Prostate gland (tissue), 2 donors: ENCODE data around the gene WDR43. TPM values are rescaled to one million over a fixed set of nuclear protein-coding genes. Genes with fewer than 3 reads are reported as not detected.

ENCODE experiments used
- DNase-seq: peaks from one replicate; pipeline ENCODE4 v3.0.0-alpha.2; 2019; ENCODE audit warnings: low spot score
- H3K27ac ChIP-seq, 2 donors: fragments of 200-600 bp; sonication (generic); 2 replicates each; pipeline ENCODE4 v1.5.1; 2017 to 2019
- H3K27me3 ChIP-seq: fragments of 200-600 bp; sonication (generic); replicated peaks from 2 replicates; pipeline ENCODE4 v1.5.1; 2019; ENCODE audit not compliant: insufficient read depth
- H3K36me3 ChIP-seq, 2 donors: fragments of 200-600 bp; sonication (generic); 1 replicate in 1 of 2; 2 replicates in 1 of 2; pipeline versions ENCODE4 v1.5.1 to v1.8.1; 2017 to 2019
- H3K4me1 ChIP-seq: fragments of 200-600 bp; sonication (generic); replicated peaks from 2 replicates; pipeline ENCODE4 v1.5.1; 2019
- H3K4me3 ChIP-seq, 2 donors: fragments of 200-600 bp; sonication (generic); 2 replicates each; pipeline ENCODE4 v1.5.1; 2017 to 2019
- H3K9me3 ChIP-seq: fragments of 200-600 bp; sonication (generic); 2 replicates; pipeline ENCODE4 v1.5.1; 2017
- CTCF ChIP-seq, 4 experiments: fragments of 200-600 bp in 2 of 4; fragments of 450-650 bp in 2 of 4; sonication (generic) in 2 of 4; IDR thresholded peaks; 1 replicate in 3 of 4; 2 replicates in 1 of 4; pipeline ENCODE4 v1.5.1; 2016 to 2019; ENCODE audit warnings: antibody characterized with exemption in 4 of 4, mild to moderate bottlenecking in 2 of 4, moderate library complexity in 2 of 4
- POLR2A ChIP-seq: fragments of 450-650 bp; IDR thresholded peaks from one replicate; pipeline ENCODE4 v1.6.1; 2016; ENCODE audit warnings: antibody characterized with exemption, mild to moderate bottlenecking
- POLR2AphosphoS5 ChIP-seq: sonication (generic); formaldehyde crosslinking; IDR thresholded peaks from one replicate; pipeline ENCODE4 v1.6.1; 2017; ENCODE audit warnings: antibody characterized with exemption
- WGBS: methylation state at CpG from one replicate; pipeline ENCODE4 v1.1.5; 2018; 5-methylcytosine and 5-hydroxymethylcytosine counted together
- intact Hi-C: fragments of 100-400 bp; cut with DNase I; formaldehyde crosslinking; loops from one replicate; pipeline ENCODE4 v1.14.2; 2022
- total RNA-seq, 2 donors: library from RNA; depleted of rRNA; stranded (reverse); fragments of >200 nt; gene quantifications; one replicate each; pipeline ENCODE4 v1.1.0, GENCODE V29; 2016

WDR43 gene
- total RNA-seq, 2 donors from 2014 or later: 30.6 to 36.9 TPM

DNA sequence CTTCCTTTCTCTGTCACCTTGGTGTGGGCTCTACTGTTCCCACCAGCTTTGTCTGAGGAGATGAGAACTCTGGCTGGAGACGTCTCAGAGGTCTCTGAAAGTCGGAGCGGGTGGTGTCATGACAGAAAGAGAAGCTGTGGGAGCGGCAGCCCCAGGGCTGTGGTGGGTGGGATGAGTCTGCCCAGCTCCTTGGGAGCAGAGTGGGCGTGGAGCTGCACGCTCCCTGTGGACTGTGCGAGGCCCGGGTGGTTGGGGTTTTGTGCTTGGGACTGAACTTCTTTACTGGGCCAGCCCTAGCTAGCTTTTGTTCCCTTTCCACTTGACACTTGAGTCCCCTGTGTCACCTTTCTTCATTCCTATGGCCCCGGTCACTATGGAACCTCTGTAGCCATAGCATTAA, 97.0 kb downstream of the WDR43 start:
- TF ChIP-seq POLR2AphosphoS5: no peak
- TF ChIP-seq CTCF (IDR thresholded peaks at IDR 0.05): no peak
- TF ChIP-seq POLR2A: no peak
- Histone ChIP-seq H3K36me3 (no peaks in the 10 kb centered on the region), H3K27ac (no peak overlapping the region), H3K4me1 (no peaks in the 10 kb centered on the region), H3K4me3 (no peak overlapping the region), H3K9me3 (no peaks in the 10 kb centered on the region), H3K27me3 (no peaks in the 10 kb centered on the region)
- no peak for DNase-seq
- intact Hi-C loops: no loop called here
- 61% methylated on average over 9 of the region's 9 CpGs for WGBS

DNA sequence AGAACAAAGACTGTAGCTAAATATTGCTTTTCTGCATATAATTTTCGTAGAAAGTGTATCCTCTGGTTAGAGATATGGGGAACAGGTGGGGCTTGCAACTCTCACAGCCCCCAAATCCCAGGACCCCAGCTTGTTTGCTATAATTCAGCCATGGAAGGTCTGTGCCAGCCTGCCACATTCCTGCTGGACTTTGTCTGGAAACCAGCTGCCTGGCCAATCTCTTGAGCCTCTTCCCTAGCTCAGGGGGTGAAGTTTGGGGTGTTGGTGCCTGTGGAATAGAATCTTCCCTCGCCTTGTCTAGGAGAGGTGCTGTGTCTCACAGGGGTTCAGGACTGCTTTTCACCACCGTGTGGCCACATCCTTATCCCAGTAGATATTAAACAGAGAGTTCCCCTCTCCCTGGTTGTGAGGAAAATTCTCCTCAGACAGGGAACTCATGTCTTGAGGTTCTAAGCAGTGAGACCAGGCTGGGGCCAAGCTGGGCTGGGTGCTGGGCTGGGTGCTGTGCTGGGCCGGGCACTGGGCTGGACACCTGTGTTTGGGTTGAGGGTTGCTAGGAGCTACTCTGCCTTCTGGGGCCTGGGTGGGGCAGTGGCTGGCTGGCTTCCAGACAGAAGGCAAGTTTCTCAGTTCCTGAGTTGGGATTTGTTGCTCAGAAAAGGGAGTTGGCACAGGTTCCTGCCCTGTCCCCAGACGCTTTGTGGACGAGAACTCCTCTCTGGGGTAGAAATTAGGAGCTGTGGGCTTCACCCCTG, 98.9 kb downstream of the WDR43 start:
- intact Hi-C loops: no loop called here
- H3K27me3 ChIP-seq: no peaks in the 10 kb centered on the region
- no peaks in the 10 kb centered on the region for H3K36me3 ChIP-seq
- no peak for TF ChIP-seq CTCF (IDR thresholded peaks at IDR 0.05)
- no peak for TF ChIP-seq POLR2A
- H3K4me1 ChIP-seq: no peaks in the 10 kb centered on the region
- DNase-seq: no peak
- H3K27ac ChIP-seq: no peak overlapping the region
- H3K9me3 ChIP-seq: no peaks in the 10 kb centered on the region
- 70% methylated on average over 6 of the region's 6 CpGs for WGBS
- H3K4me3 ChIP-seq: no peak overlapping the region

DNA sequence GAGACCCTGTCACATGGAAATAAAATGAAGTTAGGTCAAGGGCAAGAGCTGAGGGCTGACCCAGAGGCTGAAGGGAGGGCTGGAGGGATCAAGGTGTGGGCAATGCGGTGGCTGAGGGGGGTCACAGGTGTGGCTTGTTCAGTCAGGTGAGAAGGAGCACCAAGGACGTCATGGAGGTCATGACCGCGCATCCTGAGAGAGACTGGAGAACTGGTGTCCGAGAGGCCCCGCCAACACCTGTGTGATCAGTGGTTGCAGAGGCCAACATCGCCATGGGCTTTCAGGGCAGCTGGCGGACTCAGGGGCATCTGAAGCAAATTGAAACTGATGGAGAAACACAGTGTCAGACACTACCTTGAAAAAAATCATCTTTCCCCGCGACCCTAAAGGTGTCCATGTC, 99.6 kb downstream of the WDR43 start:
- DNase-seq: no peak
- intact Hi-C loops: no loop called here
- 98% methylated on average over 10 of the region's 10 CpGs for WGBS
- no peaks in the 10 kb centered on the region for H3K27me3 ChIP-seq
- TF ChIP-seq POLR2AphosphoS5 (no peak), CTCF (IDR thresholded peaks at IDR 0.05) (no peak), POLR2A (no peak)
- H3K4me3 ChIP-seq: no peak overlapping the region
- no peaks in the 10 kb centered on the region for H3K36me3 ChIP-seq
- no peaks in the 10 kb centered on the region for H3K9me3 ChIP-seq
- H3K27ac ChIP-seq: no peak overlapping the region
- no peaks in the 10 kb centered on the region for H3K4me1 ChIP-seq

- no peaks in the 10 kb centered on the region for H3K9me3 ChIP-seq
- H3K27ac ChIP-seq: no peak overlapping the region
- no peaks in the 10 kb centered on the region for H3K36me3 ChIP-seq
- H3K27me3 ChIP-seq: no peaks in the 10 kb centered on the region
- TF ChIP-seq CTCF (IDR thresholded peaks at IDR 0.05): no peak
- TF ChIP-seq POLR2A: no peak
- TF ChIP-seq POLR2AphosphoS5: no peak
- 83% methylated on average over 7 of the region's 7 CpGs for WGBS
- no peaks in the 10 kb centered on the region for H3K4me1 ChIP-seq
- intact Hi-C loops: no loop called here
- H3K4me3 ChIP-seq: no peak overlapping the region
- no peak for DNase-seq
Observed at GRCh38 chr2:28994679-28995078, 100.2 kb downstream of the WDR43 start.
